Osteoblast (primary cell): ENCODE results near the gene LCN15. TPM values are rescaled to one million over a fixed set of nuclear protein-coding genes. Genes with fewer than 3 reads are reported as not detected.

ENCODE experiments used
- DNase-seq: peaks from one replicate; pipeline ENCODE4 v3.0.0; 2011; ENCODE audit warnings: low spot score, mixed read lengths; ENCODE audit not compliant: insufficient read length; ENCODE audit errors: missing footprints
- H2AFZ ChIP-seq: 2 replicates; pipeline ENCODE4 v1.6.0; 2011; ENCODE audit warnings: mild to moderate bottlenecking, low read length
- H3K27ac ChIP-seq: 2 replicates; pipeline ENCODE4 v1.5.1; 2011; ENCODE audit warnings: mild to moderate bottlenecking, low read depth, low read length, moderate library complexity
- H3K27me3 ChIP-seq: 2 replicates; pipeline ENCODE4 v1.6.0; 2012; ENCODE audit warnings: mild to moderate bottlenecking, control low read depth, inconsistent platforms, low read length, moderate library complexity; ENCODE audit not compliant: insufficient read depth
- H3K36me3 ChIP-seq: 2 replicates; pipeline ENCODE4 v1.5.1; 2011; ENCODE audit warnings: mild to moderate bottlenecking, low read length, control low read depth, moderate library complexity; ENCODE audit not compliant: insufficient read depth
- H3K4me1 ChIP-seq: 2 replicates; pipeline ENCODE4 v1.5.1; 2011; ENCODE audit warnings: mild to moderate bottlenecking, low read length, control low read depth, moderate library complexity; ENCODE audit not compliant: insufficient read depth
- H3K4me2 ChIP-seq: 2 replicates; pipeline ENCODE4 v1.6.0; 2011; ENCODE audit warnings: mild to moderate bottlenecking, low read length; ENCODE audit not compliant: insufficient read depth
- H3K4me3 ChIP-seq: fragments of 200-600 bp; sonication (generic); 3 replicates; pipeline ENCODE4 v1.5.1; 2012; ENCODE audit warnings: mild to moderate bottlenecking, low read length, inconsistent platforms; ENCODE audit not compliant: insufficient read depth
- H3K79me2 ChIP-seq: 2 replicates; pipeline ENCODE4 v1.6.0; 2012; ENCODE audit warnings: mild to moderate bottlenecking, low read length, control low read depth, inconsistent platforms; ENCODE audit not compliant: insufficient read depth
- H3K9me3 ChIP-seq: 2 replicates; pipeline ENCODE4 v1.5.1; 2011; ENCODE audit warnings: low read depth, low read length, control low read depth
- H4K20me1 ChIP-seq: 2 replicates; pipeline ENCODE4 v1.6.0; 2012; ENCODE audit warnings: mild to moderate bottlenecking, low read length, control low read depth; ENCODE audit not compliant: insufficient read depth
- total RNA-seq: library from RNA; depleted of rRNA; stranded (reverse); fragments of >200 nt; gene quantifications from 2 replicates; pipeline ENCODE4 v1.2.3, GENCODE V29; 2012
- TF ChIP-seq, protein P1 (sequence below): IDR thresholded peaks from 2 replicates; pipeline ENCODE4 v1.5.1; 2011; ENCODE audit warnings: mild to moderate bottlenecking, low read depth, low read length, moderate library complexity; ENCODE audit errors: extremely low read depth

The LCN15 gene
- total RNA-seq, 1 donor: not detected

DNA sequence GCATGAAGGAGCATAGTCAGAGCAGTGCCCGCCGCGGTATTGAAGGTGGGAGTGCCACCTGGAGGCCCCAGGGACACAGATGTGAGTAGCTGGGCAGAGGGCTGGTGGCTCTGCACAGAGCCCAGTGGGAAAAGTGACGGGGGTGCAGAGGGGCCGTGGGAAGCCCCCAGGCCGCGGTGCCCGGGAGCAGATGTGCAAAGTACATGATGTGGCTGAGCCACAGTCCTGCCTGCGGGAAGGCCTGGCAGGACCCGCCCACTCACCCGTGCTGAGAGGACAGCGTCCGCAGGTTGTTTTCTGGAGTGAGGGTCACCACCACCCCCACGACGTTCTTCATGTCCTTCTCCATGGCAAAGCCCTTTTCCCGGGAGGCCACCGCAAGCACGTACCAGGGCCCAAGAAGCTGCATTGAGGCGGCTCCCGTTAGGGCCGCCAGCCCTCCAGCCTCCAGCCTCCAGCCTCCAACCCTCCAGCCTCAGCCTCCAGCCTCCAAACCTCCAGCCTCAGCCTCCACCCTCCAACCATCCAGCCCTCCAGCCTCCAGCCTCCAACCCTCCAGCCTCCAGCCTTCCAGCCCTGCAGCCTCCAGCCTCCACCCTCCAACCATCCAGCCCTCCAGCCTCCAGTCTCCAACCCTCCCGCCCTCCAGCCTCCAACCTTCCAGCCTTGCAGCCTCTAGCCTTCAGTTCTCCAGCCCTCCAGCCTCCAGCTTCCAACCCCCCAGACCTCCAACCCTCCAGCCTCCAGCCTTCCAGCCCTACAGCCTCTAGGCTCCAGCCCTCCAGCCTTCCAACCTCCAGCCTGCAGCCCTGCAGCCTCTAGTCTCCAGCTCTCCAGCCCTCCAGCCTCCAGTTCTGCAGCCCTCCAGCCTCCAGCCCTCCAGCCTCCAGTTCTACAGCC, 16.9 kb downstream of the LCN15 start:
- TF ChIP-seq, protein P1, sequence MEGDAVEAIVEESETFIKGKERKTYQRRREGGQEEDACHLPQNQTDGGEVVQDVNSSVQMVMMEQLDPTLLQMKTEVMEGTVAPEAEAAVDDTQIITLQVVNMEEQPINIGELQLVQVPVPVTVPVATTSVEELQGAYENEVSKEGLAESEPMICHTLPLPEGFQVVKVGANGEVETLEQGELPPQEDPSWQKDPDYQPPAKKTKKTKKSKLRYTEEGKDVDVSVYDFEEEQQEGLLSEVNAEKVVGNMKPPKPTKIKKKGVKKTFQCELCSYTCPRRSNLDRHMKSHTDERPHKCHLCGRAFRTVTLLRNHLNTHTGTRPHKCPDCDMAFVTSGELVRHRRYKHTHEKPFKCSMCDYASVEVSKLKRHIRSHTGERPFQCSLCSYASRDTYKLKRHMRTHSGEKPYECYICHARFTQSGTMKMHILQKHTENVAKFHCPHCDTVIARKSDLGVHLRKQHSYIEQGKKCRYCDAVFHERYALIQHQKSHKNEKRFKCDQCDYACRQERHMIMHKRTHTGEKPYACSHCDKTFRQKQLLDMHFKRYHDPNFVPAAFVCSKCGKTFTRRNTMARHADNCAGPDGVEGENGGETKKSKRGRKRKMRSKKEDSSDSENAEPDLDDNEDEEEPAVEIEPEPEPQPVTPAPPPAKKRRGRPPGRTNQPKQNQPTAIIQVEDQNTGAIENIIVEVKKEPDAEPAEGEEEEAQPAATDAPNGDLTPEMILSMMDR: no peak
- Histone ChIP-seq H4K20me1 (no peaks in the 10 kb centered on the region), H3K36me3 (no peaks in the 10 kb centered on the region), H3K4me3 (no peak overlapping the region), H3K4me1 (no peaks in the 10 kb centered on the region), H3K79me2 (no peaks in the 10 kb centered on the region), H2AFZ (no peak overlapping the region), H3K27ac (no peak overlapping the region), H3K4me2 (no peak overlapping the region), H3K9me3 (peaks cover 2% of the 10 kb centered on the region), H3K27me3 (peaks cover 9% of the 10 kb centered on the region)
- DNase-seq: no peak

DNA sequence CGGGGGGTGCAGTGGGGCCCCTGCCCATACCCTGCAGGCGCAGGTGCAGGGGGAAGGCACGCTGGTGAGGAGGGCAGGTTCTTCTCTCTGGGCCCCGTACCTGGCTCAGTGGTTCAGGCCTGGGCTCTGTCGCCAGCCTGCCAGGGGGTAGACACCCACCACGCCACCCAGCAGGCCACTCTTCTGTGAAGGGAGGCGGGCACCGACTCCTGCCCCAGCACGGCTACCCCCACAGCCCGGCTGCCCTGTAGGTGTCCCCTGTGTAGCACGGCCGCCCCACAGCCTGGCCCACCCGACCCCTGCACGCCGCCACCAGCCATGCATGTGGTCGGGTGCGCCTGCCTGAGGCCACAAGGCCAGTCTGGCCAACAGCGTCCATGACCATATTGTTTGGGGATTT, 17.7 kb downstream of the LCN15 start:
- Histone ChIP-seq H3K4me2 (no peak overlapping the region), H3K4me1 (no peaks in the 10 kb centered on the region), H3K79me2 (no peaks in the 10 kb centered on the region), H3K36me3 (no peaks in the 10 kb centered on the region), H2AFZ (no peak overlapping the region), H3K4me3 (no peak overlapping the region), H3K9me3 (no peaks in the 10 kb centered on the region), H3K27me3 (peaks cover 17% of the 10 kb centered on the region), H4K20me1 (no peaks in the 10 kb centered on the region), H3K27ac (no peak overlapping the region)
- no peak for DNase-seq
- TF ChIP-seq, protein P1: no peak

DNA sequence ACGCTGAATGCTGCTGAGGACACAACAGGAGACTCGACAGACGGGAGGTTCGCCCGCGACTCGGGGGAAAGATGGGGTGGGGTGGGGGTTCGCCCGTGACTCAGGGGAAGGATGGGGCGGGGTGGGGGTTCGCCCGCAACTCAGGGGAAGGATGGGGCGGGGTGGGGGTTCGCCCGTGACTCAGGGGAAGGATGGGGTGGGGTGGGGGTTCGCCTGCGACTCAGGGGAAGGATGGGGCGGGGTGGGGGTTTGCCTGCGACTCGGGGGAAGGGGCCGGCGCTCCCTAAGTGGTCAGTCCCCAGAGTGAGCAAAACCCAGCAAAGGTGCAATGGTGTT, 18.2 kb downstream of the LCN15 start:
- H2AFZ ChIP-seq: no peak overlapping the region
- no peak overlapping the region for H3K4me3 ChIP-seq
- peaks cover 22% of the 10 kb centered on the region for H3K27me3 ChIP-seq
- DNase-seq: no peak
- H3K36me3 ChIP-seq: no peaks in the 10 kb centered on the region
- H3K27ac ChIP-seq: no peak overlapping the region
- no peaks in the 10 kb centered on the region for H3K79me2 ChIP-seq
- H3K4me2 ChIP-seq: no peak overlapping the region
- no peaks in the 10 kb centered on the region for H3K9me3 ChIP-seq
- H3K4me1 ChIP-seq: peaks cover 5% of the 10 kb centered on the region
- H4K20me1 ChIP-seq: no peaks in the 10 kb centered on the region
- TF ChIP-seq, protein P1: no peak

DNA sequence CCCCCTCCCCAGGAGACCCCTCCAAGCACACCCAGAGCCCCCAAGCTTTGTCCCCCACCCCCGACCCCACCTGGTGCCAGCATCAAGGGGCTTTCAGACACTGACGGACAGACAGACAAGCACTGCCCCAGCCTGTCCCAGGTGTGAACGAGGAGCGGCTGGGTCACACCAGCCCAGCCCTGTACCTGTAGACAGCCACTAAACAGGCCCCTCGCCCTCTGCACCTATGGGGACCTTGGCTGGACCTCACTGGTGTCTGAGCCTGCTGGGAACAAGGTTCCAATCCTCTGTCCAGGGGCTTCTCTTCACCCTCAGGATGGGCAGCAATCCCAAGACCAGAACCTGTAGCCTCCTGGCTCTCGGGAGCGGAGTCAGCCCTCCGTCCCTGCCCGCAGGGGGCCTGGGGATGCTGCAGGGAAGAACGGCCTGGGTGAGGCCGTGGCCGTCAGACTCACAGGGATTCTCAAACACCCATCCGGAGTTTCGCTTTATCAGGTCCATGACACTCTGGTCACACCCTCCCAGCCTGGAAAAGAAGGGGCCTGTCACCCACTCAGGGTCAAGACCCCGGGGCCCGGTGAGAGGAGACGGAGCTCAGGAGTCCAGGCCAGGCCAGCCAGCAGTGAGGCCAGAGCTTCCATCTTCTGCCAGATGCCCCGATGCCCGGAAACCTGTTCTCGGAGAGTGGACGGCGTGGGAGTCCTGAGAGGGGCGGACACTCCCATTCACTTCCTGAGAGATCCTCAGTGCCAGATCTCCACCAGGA, 18.7 kb downstream of the LCN15 start:
- Histone ChIP-seq H3K79me2 (no peaks in the 10 kb centered on the region), H3K36me3 (no peaks in the 10 kb centered on the region), H2AFZ (no peak overlapping the region), H4K20me1 (no peaks in the 10 kb centered on the region), H3K4me2 (no peak overlapping the region), H3K27me3 (peaks cover 28% of the 10 kb centered on the region), H3K4me1 (peaks cover 7% of the 10 kb centered on the region), H3K27ac (no peak overlapping the region), H3K4me3 (no peak overlapping the region), H3K9me3 (no peaks in the 10 kb centered on the region)
- DNase-seq: no peak
- TF ChIP-seq, protein P1: no peak
